ENCODE data around the gene SCRT2.

- TF ChIP-seq CTCF (IDR thresholded peaks at IDR 0.05) (no peak), USF2 (CRISPR knock-in tag; IDR thresholded peaks at IDR 0.05) (no peak), ZBTB21 (CRISPR knock-in tag; IDR thresholded peaks at IDR 0.05; ENCODE audit: borderline replicate concordance) (no peak), GABPB1 (CRISPR knock-in tag; IDR thresholded peaks at IDR 0.05) (no peak), TEAD1 (CRISPR knock-in tag; IDR thresholded peaks at IDR 0.05) (no peak), ATF3 (CRISPR knock-in tag; conservative IDR thresholded peaks at IDR 0.05) (no peak)
These were observed 2.4 kb upstream of the SCRT2 start for GRCh38 chr20:677957-678356.
